Activated naive CD8-positive, alpha-beta T cell treated with anti-CD3 and anti-CD28 coated beads for 36 hours (primary cell): ENCODE measurements around the gene NMUR1. TPM values are rescaled to one million over a fixed set of nuclear protein-coding genes. Genes with fewer than 3 reads are reported as not detected.
"Not testable (repeated sequence)": the region's sequence is repeated elsewhere in the genome, so short reads cannot be mapped to it uniquely, and the experiment has no call there.

Experiments
- DNase-seq: peaks from one replicate; pipeline ENCODE4 v3.0.0; 2021
- H3K27ac Mint-ChIP-seq: one replicate; pipeline ENCODE4 v1.8.0; 2022; ENCODE audit warnings: mild to moderate bottlenecking, moderate library complexity, mixed read lengths
- H3K27me3 Mint-ChIP-seq: one replicate; pipeline ENCODE4 v1.8.0; 2022; ENCODE audit warnings: mild to moderate bottlenecking, mixed read lengths
- H3K36me3 Mint-ChIP-seq: one replicate; pipeline ENCODE4 v1.8.0; 2021; ENCODE audit warnings: mild to moderate bottlenecking, mixed read lengths
- H3K4me1 Mint-ChIP-seq: one replicate; pipeline ENCODE4 v1.8.0; 2021; ENCODE audit warnings: mixed read lengths
- H3K4me3 Mint-ChIP-seq: one replicate; pipeline ENCODE4 v1.8.0; 2022; ENCODE audit warnings: mild to moderate bottlenecking, moderate library complexity, mixed read lengths
- H3K9me3 Mint-ChIP-seq: one replicate; pipeline ENCODE4 v1.8.0; 2022; ENCODE audit warnings: mixed read lengths
- total RNA-seq, 2 experiments: library from RNA; stranded (reverse); gene quantifications; one replicate each; pipeline ENCODE4 v1.2.3, GENCODE V29; 2021

The NMUR1 gene
- total RNA-seq, 2 experiments from 2014 or later: not detected

GRCh38 chr2:231563378-231563961 is 33.2 kb upstream of the NMUR1 start:
- H3K27me3 Mint-ChIP-seq: no peaks in the 10 kb centered on the region
- DNase-seq: peak; percentile 54
- no peaks in the 10 kb centered on the region for H3K36me3 Mint-ChIP-seq
- H3K4me3 Mint-ChIP-seq: no peak overlapping the region
- H3K9me3 Mint-ChIP-seq: no peaks in the 10 kb centered on the region
- H3K27ac Mint-ChIP-seq: no peak overlapping the region
- H3K4me1 Mint-ChIP-seq: peaks cover 2% of the 10 kb centered on the region

DNA sequence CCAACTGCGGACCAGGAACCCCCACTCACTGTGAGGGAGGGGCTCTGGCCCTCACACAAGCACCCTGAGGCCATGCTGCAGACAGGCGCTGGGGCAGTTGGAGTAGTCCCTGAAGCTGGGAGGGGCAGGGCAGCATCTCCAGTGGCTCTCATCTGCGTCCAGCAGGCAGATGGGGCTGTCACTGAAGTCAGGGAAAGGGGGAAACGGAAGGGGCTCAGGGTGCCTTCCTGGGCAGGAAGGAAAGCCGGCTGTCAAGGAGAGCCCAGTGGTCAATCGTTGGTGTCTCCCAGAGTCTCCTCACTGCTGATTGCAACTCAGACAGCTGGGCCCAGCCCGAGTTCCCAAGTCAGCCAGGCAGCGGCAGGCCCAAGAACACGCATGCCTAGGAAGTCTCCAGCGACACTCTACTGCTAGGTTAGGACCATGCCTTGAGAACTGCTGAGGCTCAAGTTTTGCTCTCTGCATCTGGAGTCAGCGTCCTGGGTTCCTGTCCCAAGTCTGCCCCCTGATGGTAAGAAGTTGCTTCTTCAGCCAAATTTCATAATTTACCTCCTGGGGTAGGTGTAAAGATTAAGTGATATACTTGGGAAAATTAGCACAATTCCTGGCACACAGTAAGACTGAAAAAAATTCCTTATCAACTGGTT is 27.4 kb upstream of the NMUR1 start:
- Mint-ChIP-seq H3K4me3 (no peak overlapping the region), H3K27ac (no peak overlapping the region), H3K4me1 (peaks cover 15% of the 10 kb centered on the region), H3K36me3 (peaks cover 4% of the 10 kb centered on the region), H3K27me3 (no peaks in the 10 kb centered on the region), H3K9me3 (peaks cover 11% of the 10 kb centered on the region)
- peak; percentile 45 for DNase-seq

DNA sequence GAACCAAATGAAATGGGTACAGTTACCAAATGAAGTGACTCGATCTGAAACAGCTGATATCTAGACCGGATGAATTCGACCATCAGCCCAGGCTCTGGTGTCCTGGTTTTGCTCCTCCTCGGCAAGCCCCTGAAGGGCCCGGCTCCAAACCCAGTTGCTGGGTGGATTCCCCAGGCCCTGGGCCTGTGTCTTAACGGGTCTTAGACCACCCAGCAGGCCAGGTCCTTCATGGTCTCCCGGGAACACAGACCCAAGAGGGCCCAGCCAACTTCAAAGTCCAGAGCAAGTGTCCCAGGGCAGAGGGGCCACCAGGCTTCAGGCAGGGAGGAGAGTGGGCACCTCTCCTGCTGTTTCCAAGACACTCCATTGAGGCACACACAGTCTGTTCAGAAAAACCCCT is 26.7 kb upstream of the NMUR1 start:
- H3K4me1 Mint-ChIP-seq: peaks cover 15% of the 10 kb centered on the region
- no peak for DNase-seq
- peaks cover 4% of the 10 kb centered on the region for H3K36me3 Mint-ChIP-seq
- H3K4me3 Mint-ChIP-seq: no peak overlapping the region
- no peaks in the 10 kb centered on the region for H3K27me3 Mint-ChIP-seq
- no peak overlapping the region for H3K27ac Mint-ChIP-seq
- H3K9me3 Mint-ChIP-seq: peaks cover 13% of the 10 kb centered on the region

DNA sequence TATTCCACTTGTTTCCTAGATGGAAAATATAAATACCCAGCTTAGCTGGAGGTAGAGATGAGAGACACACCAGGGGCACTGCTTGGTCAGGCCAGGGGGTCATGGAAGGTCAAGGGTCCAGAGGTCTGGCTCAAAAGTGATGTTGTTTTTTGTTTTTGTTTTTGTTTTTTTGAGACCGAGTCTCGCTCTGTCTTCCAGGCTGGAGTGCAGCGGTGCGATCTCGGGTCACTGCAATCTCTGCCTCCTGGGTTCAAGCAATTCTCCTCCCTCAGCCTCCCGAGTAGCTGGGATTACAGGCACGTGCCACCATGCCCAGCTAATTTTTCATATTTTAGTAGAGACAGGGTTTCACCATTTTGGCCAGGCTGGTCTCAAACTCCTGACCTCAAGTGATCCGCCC is 26.3 kb upstream of the NMUR1 start:
- not testable (repeated sequence) for H3K27me3 Mint-ChIP-seq, H3K4me3 Mint-ChIP-seq, DNase-seq, H3K27ac Mint-ChIP-seq, H3K36me3 Mint-ChIP-seq
- Mint-ChIP-seq H3K9me3 (peaks cover 14% of the 10 kb centered on the region), H3K4me1 (peaks cover 15% of the 10 kb centered on the region)

- DNase-seq: no peak
- peaks cover 7% of the 10 kb centered on the region for H3K36me3 Mint-ChIP-seq
- H3K4me1 Mint-ChIP-seq: peaks cover 15% of the 10 kb centered on the region
- H3K9me3 Mint-ChIP-seq: peaks cover 18% of the 10 kb centered on the region
- no peak overlapping the region for H3K27ac Mint-ChIP-seq
- no peaks in the 10 kb centered on the region for H3K27me3 Mint-ChIP-seq
- no peak overlapping the region for H3K4me3 Mint-ChIP-seq
These were observed 24.7 kb upstream of the NMUR1 start for GRCh38 chr2:231554748-231555545.

DNA sequence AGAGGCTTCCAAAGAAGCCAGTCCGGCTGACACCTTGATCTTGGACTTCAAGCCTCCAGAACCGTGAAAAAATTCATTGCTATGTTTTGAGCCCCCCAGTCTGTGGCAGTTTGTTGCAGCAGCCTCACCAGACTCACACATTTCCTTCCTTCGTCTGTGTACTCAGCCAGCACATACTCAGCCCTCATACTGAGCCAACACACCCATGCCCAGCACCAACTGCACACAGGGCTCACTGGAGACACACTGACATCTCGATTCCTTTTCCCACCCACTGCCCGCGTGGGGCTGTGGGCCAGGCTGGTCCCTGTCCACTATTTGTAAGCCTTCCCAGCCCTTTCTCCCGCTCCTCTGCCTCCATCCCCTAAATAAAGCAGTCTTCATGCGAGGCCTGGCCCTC is 24.1 kb upstream of the NMUR1 start:
- DNase-seq: no peak
- peaks cover 15% of the 10 kb centered on the region for H3K4me1 Mint-ChIP-seq
- peaks cover 18% of the 10 kb centered on the region for H3K9me3 Mint-ChIP-seq
- H3K4me3 Mint-ChIP-seq: no peak overlapping the region
- H3K27ac Mint-ChIP-seq: no peak overlapping the region
- peaks cover 7% of the 10 kb centered on the region for H3K36me3 Mint-ChIP-seq
- no peaks in the 10 kb centered on the region for H3K27me3 Mint-ChIP-seq

DNA sequence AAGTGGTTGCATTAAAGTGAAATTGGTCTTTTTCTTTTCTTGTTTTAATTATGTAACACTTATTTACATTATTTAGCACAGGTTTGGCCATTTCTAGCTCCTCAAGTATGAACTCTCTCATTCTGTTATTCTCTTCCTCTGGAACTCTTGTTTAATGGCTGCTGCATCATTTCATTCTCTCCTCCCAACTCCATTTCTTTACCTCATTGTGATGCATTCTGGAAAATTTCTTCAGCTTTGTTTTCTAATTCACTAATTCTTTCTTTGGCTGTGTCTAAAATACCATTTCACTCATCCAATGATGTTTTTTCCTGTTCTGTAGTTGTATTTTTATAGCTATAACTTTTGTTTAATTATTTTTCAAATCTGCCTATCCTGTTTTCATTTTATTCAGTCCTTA is 22.5 kb upstream of the NMUR1 start:
- Mint-ChIP-seq H3K9me3 (peaks cover 18% of the 10 kb centered on the region), H3K4me3 (no peak overlapping the region), H3K27ac (no peak overlapping the region), H3K4me1 (peaks cover 12% of the 10 kb centered on the region), H3K36me3 (peaks cover 7% of the 10 kb centered on the region), H3K27me3 (no peaks in the 10 kb centered on the region)
- DNase-seq: no peak

DNA sequence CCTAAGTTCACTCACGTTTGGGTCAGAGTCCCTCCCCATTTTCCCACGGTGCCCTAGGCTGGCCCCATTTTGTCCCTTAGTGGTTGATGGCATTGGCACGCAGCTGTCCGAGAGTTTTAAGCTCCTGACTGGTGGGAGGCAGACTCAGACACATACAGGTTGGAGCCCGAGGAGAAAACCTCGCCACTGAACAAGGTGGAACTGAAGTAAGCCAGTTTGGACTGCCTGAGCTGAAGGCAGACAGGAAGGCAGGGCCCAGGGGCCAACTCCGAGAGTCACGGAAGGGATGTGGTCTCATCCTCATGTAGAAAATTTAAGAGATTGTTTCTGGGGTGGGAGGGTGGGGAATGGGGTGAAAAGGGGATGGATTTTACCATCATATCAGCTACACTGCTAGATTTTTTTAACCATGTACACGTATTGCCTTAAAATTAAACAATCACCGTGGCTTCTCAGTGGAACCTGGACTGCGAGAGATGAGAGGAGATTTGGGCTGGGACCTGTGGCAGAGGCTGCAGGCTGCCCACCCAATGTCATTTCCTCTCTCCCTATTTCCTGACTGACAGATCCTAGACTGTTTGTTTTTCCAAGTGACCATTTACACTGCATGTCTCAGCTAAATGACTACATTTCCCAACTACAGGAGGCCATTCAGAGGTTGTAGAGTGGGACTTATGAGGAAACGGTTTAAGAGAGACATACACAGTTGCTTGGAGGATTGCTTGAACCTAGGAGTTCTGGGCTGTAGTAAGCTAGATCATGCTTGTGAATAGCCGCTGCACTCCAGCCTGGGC is 19.4 kb upstream of the NMUR1 start:
- H3K27ac Mint-ChIP-seq: no peak overlapping the region
- H3K27me3 Mint-ChIP-seq: no peaks in the 10 kb centered on the region
- peaks cover 12% of the 10 kb centered on the region for H3K36me3 Mint-ChIP-seq
- H3K9me3 Mint-ChIP-seq: peaks cover 18% of the 10 kb centered on the region
- H3K4me1 Mint-ChIP-seq: peaks cover 22% of the 10 kb centered on the region
- H3K4me3 Mint-ChIP-seq: no peak overlapping the region
- DNase-seq: no peak

- Mint-ChIP-seq H3K9me3 (peaks cover 16% of the 10 kb centered on the region), H3K4me1 (peaks cover 15% of the 10 kb centered on the region), H3K36me3 (peaks cover 12% of the 10 kb centered on the region), H3K27ac (no peak overlapping the region), H3K27me3 (no peaks in the 10 kb centered on the region), H3K4me3 (no peak overlapping the region)
- no peak for DNase-seq
These were observed 18.5 kb upstream of the NMUR1 start for GRCh38 chr2:231548752-231549151.

DNA sequence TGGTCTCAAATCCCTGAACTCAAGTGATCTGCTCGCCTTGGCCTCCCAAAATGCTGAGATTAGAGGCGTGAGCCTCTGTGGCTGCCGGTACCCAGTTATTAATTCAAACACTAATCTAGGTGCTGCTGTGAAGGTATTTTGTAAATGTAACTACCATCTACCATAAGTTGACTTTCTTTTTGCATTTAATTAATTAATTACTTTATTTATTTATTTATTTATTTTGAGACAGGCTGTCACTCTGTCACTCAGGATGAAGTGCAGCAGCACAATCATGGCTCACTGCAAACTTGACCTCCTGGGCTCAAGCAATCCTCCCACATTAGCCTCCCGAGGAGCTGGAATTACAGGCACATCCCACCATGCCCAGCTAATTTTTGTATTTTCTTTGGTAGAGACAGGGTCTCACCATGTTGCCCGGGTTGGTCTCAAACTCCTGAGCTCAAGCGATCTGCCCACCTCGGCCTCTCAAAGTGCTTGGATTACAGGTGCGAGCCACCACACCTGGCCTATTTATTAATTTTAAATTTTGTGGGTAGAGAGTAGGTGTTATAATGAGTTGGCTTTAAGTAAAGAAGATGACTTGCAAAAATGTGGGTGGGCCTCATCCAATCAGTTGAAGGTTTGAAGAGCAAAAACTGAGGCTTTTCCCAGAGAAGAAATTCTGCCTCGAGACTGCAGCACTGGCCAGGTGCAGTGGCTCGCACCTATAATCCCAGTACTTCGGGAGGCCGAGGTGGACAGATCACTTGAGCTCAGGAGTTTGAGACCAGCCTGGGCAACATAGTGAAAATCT is 17.3 kb upstream of the NMUR1 start:
- H3K4me3 Mint-ChIP-seq: no peak overlapping the region
- no peak overlapping the region for H3K27ac Mint-ChIP-seq
- H3K4me1 Mint-ChIP-seq: peaks cover 17% of the 10 kb centered on the region
- peaks cover 9% of the 10 kb centered on the region for H3K36me3 Mint-ChIP-seq
- DNase-seq: no peak
- H3K9me3 Mint-ChIP-seq: peaks cover 10% of the 10 kb centered on the region
- H3K27me3 Mint-ChIP-seq: no peaks in the 10 kb centered on the region

DNA sequence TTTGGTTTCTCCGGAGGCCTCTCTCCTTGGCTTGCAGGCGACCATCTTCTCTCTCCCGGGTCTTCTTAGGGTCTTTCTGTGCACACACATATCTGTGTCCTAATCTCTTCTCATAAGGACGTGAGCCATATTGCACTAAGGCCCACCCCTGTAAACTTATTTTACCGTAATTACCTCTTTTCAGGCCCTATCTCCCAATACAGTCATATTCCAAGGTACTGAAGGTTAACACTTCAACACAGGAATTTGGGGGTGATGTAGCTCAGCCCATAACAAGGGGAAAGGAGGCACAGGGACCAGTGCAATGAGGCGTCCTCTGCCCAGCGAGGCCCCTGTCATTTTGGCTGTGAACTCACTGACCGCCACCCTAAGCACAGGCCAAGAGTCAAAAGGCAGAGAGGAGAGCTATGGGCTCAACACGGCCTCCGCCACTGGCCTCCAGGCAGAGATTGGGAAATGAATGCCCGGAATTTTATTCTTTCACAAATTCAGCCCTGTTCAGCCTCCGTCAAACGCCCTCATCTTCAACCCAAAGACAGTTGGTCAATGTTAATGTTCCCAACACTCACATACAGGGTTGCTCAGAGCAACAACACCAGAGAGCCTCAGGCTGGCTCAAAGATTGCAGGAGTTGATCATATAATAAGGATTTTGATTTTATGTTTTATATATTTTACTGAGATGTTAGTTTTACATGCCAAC is 15.9 kb upstream of the NMUR1 start:
- Mint-ChIP-seq H3K4me1 (peaks cover 17% of the 10 kb centered on the region), H3K4me3 (no peak overlapping the region), H3K27me3 (peaks cover 6% of the 10 kb centered on the region), H3K36me3 (peaks cover 6% of the 10 kb centered on the region), H3K27ac (peak overlapping the region; percentile 84), H3K9me3 (peaks cover 8% of the 10 kb centered on the region)
- DNase-seq: no peak

DNA sequence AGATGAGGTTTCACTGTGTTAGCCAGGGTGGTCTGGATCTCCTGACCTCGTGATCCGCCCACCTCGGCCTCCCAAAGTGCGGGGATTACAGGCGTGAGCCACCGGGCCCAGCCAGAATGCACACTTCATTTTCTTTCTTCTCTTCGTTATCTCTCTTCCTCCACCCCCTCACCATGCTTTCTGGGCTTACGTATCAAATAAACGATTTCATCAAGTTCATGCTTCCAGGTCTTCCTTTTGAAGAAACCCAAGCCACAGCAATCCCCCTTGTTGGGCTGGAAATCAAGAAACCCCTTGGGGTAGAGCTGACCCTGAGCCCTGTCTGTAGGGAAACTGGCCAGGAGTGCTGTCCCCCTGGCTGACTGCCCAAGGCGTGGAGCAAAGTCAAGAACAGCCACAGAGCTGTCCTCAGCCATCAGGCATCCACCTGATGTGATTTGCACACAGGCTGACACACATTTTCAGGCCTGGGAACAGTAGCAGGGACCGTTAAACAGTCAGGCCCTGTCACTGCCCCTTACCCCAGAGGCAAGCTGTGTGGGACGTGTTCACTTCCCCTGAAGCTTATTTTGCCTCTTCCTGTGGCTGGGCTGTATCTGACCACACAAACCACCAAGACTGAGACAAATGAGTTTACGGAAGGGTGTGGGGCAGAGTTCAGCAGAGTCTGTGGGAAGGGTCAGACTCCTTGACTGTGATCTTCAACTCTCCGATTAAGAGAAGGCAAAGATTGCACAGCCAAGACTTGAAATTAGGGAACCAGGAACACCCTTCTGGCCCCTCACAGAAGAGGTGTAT is 15.1 kb upstream of the NMUR1 start:
- peak; percentile 71 for DNase-seq
- H3K9me3 Mint-ChIP-seq: peaks cover 8% of the 10 kb centered on the region
- peaks cover 6% of the 10 kb centered on the region for H3K36me3 Mint-ChIP-seq
- peaks cover 17% of the 10 kb centered on the region for H3K4me1 Mint-ChIP-seq
- H3K27ac Mint-ChIP-seq: peak overlapping the region; percentile 84
- peaks cover 7% of the 10 kb centered on the region for H3K27me3 Mint-ChIP-seq
- H3K4me3 Mint-ChIP-seq: peak overlapping the region; percentile 61

DNA sequence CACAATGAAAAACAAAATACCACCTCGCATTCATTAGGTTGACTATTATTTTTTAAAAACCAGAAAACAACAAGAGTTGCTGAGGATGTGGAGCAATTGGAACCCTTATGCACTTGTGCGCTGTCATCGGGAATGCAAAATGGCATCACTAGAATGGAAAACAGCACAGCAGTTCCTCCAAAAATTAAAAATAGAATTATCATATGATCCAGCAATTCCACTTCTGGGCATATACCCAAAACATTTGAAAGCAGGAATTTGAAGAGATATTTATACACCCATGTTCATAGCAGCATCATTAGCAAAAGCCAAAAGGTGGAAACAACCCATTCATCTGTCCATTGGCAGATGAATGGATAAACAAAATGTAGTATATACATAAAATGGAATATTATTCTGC is 11.9 kb upstream of the NMUR1 start:
- no peak for DNase-seq
- Mint-ChIP-seq H3K36me3 (peaks cover 6% of the 10 kb centered on the region), H3K9me3 (peaks cover 8% of the 10 kb centered on the region), H3K4me1 (peaks cover 17% of the 10 kb centered on the region), H3K4me3 (no peak overlapping the region), H3K27me3 (peaks cover 7% of the 10 kb centered on the region), H3K27ac (no peak overlapping the region)
